ENCODE results near the gene CSF1.

DNA sequence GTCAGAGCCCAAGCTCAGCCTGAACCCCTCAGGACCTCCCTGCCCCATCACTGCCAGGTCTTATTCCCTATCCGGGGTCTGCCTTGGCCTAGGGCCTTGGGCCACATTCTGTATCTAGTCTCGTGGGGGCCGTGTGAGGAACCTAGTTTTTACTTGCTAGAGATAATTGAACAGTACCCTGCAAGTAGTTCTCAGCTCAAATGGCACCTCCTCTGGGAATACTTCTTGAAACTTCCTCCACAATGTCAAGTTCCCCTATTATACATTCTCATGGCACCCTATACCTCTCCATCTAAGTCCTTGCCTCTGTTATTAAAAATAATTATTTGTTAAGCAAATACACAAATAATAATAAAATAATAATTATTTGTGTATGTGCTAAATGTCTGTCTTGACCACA lies 32.9 kb upstream of the CSF1 start:
- TF ChIP-seq, protein P1, sequence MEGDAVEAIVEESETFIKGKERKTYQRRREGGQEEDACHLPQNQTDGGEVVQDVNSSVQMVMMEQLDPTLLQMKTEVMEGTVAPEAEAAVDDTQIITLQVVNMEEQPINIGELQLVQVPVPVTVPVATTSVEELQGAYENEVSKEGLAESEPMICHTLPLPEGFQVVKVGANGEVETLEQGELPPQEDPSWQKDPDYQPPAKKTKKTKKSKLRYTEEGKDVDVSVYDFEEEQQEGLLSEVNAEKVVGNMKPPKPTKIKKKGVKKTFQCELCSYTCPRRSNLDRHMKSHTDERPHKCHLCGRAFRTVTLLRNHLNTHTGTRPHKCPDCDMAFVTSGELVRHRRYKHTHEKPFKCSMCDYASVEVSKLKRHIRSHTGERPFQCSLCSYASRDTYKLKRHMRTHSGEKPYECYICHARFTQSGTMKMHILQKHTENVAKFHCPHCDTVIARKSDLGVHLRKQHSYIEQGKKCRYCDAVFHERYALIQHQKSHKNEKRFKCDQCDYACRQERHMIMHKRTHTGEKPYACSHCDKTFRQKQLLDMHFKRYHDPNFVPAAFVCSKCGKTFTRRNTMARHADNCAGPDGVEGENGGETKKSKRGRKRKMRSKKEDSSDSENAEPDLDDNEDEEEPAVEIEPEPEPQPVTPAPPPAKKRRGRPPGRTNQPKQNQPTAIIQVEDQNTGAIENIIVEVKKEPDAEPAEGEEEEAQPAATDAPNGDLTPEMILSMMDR (IDR thresholded peaks at IDR 0.05) = no peak
- no peak for TF ChIP-seq POLR2A (IDR thresholded peaks at IDR 0.05)

Data from Peyer's patch (tissue), 4 donors.